Measurements from ENCODE around the gene CDHR3. TPM values are rescaled to one million over a fixed set of nuclear protein-coding genes. Genes with fewer than 3 reads are reported as not detected.

CDHR3 gene
- polyA plus RNA-seq, 6 donors from 2014 or later, result 7.0 to 23.9 (median 15.0) TPM

GRCh38 chr7:106071999-106072714 is 109.1 kb downstream of the CDHR3 start:
- no peak for ATAC-seq (ENCODE audit: low read depth in 2 of 2)
- H3K9me3 Mint-ChIP-seq, result no peaks in the 10 kb centered on the region
- no peaks in the 10 kb centered on the region for H3K36me3 Mint-ChIP-seq
- H3K27me3 Mint-ChIP-seq, result no peaks in the 10 kb centered on the region
- H3K4me3 Mint-ChIP-seq, result peak overlapping the region; percentile 74 to 92 (median 87)
- H3K4me1 Mint-ChIP-seq, result peaks cover 75 to 100% (median 89%) of the 10 kb centered on the region in 3 donors
- H3K27ac Mint-ChIP-seq, result peak overlapping the region; percentile 98 to 100 (median 100)
- no peak for DNase-seq

- DNase-seq, result no peak
- Mint-ChIP-seq H3K9me3 (no peaks in the 10 kb centered on the region), H3K36me3 (no peaks in the 10 kb centered on the region), H3K4me3 (peak overlapping the region in 6 of 8 donors; percentile 29 to 92 (median 87)), H3K27ac (peak overlapping the region; percentile 98 to 100 (median 100)), H3K27me3 (no peaks in the 10 kb centered on the region), H3K4me1 (peaks cover 78 to 98% (median 87%) of the 10 kb centered on the region in 3 donors)
- ATAC-seq (ENCODE audit: low read depth in 2 of 2), result no peak
These were observed 109.6 kb downstream of the CDHR3 start for GRCh38 chr7:106072715-106073091.

DNA sequence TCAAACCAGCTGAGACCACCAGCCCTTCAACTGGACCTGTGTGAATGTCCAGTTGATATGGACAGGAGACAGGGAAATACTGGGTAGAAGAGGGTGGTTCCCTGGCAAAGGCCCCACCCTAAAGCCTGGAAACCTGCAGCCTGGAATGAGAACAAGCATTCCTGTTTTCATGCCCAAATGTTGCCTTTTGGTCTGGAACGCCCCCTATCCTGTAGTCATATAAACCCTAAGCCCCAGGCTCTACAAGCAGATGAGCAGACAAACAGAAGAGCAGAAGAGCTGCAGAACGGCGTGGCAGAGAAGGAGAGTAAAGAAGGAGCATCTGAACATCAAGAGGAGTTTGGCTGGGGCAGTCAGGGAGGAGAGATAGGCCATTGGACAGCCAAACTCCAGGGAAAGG is 110.6 kb downstream of the CDHR3 start:
- peaks cover 70 to 94% (median 81%) of the 10 kb centered on the region in 3 donors for H3K4me1 Mint-ChIP-seq
- H3K27ac Mint-ChIP-seq, result peak overlapping the region; percentile 98 to 100 (median 100)
- no peaks in the 10 kb centered on the region for H3K36me3 Mint-ChIP-seq

GRCh38 chr7:106074257-106074656 is 111.2 kb downstream of the CDHR3 start:
- peaks cover 70 to 94% (median 81%) of the 10 kb centered on the region in 3 donors for H3K4me1 Mint-ChIP-seq
- peaks cover 0 to 2% (median 0%) of the 10 kb centered on the region in 7 donors for H3K9me3 Mint-ChIP-seq
- H3K27me3 Mint-ChIP-seq, result no peaks in the 10 kb centered on the region
- peak overlapping the region; percentile 98 to 100 (median 100) for H3K27ac Mint-ChIP-seq
- DNase-seq, result peak; percentile 41
- H3K36me3 Mint-ChIP-seq, result no peaks in the 10 kb centered on the region
- ATAC-seq (ENCODE audit: low read depth in 2 of 2), result no peak
- peak overlapping the region; percentile 43 to 88 (median 74) for H3K4me3 Mint-ChIP-seq

More for the DNA sequence above, 110.6 kb downstream of the CDHR3 start:
- Mint-ChIP-seq H3K4me3 (peak overlapping the region in 7 of 8 donors; percentile 43 to 88 (median 73)), H3K9me3 (peaks cover 0 to 2% (median 0%) of the 10 kb centered on the region in 7 donors), H3K27me3 (no peaks in the 10 kb centered on the region)
- no peak for DNase-seq
- no peak for ATAC-seq (ENCODE audit: low read depth in 2 of 2)

- ATAC-seq (ENCODE audit: low read depth in 2 of 2) (peak; percentile 16 to 19), DNase-seq (peak; percentile 42)
- H3K27me3 Mint-ChIP-seq, result no peaks in the 10 kb centered on the region
- H3K4me3 Mint-ChIP-seq, result peak overlapping the region; percentile 4 to 74 (median 60)
- peak overlapping the region; percentile 72 to 100 (median 98) for H3K27ac Mint-ChIP-seq
- H3K9me3 Mint-ChIP-seq, result peaks cover 0 to 2% (median 0%) of the 10 kb centered on the region in 7 donors
- H3K36me3 Mint-ChIP-seq, result no peaks in the 10 kb centered on the region
- H3K4me1 Mint-ChIP-seq, result peaks cover 74 to 94% (median 80%) of the 10 kb centered on the region in 3 donors
These were observed 112.9 kb downstream of the CDHR3 start for GRCh38 chr7:106075937-106076336.

DNA sequence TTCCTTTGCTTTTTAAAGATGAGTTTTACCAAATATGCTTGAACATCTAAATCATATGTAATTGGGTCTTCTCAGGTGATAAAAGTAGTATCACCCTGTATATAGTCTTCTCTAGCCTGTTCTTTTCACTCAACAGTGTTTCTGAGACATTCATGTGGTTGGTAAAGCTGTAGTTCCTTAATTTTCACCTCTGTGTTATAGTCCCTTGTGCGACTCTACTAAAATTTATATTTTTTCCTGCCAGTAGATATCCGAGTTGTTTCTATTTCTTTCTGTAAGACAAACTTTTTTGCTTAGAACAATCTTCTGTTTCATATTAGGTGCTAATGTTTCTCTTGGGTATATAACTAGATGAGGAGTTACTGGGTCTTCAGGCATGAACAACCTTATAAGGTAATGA is 113.5 kb downstream of the CDHR3 start:
- Mint-ChIP-seq H3K27me3 (no peaks in the 10 kb centered on the region), H3K27ac (peak overlapping the region; percentile 72 to 100 (median 95)), H3K36me3 (no peaks in the 10 kb centered on the region), H3K9me3 (peaks cover 0 to 2% (median 0%) of the 10 kb centered on the region in 7 donors), H3K4me1 (peaks cover 69 to 93% (median 77%) of the 10 kb centered on the region in 3 donors), H3K4me3 (peak overlapping the region; percentile 4 to 74 (median 62))
- no peak for DNase-seq
- no peak for ATAC-seq (ENCODE audit: low read depth in 2 of 2)

DNA sequence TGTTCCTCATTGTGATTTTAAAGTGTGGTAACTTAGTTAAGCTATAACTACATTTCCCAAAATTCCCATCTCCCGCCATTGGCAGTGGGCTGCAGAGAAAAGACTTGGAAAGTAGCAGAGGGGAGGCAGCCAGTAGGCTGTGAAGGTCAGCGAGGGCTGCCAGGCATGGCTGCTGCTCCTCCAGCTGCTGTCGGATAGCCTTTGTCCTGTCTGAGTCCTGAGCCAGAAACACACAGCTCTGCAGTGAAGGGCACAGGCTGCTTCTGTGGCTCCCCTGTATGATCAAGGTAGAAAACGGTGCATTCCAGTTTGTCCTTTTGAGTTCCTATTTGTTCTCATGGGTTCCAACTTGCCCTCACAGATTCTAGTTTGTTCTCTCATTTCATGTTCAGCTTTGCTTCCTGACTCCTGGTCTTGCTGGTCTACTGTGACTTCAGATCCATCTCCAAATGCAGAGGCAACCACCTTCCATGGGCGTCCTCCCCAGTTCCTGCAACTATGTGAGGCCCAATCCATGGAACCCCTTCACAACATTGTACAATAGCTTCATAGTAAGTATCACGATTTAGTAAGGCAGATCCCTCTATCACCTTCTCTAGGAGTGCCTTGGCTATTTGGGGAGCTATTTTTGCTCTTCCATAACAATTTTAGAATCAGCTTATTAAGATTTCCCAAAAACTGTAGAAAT is 117.4 kb downstream of the CDHR3 start:
- ATAC-seq (ENCODE audit: low read depth in 2 of 2), result no peak
- Mint-ChIP-seq H3K4me1 (peaks cover 64 to 92% (median 81%) of the 10 kb centered on the region in 3 donors), H3K36me3 (peaks cover under 1 to 2% of the 10 kb centered on the region in 2 donors), H3K4me3 (peak overlapping the region in 6 of 8 donors; percentile 0 to 61 (median 48)), H3K27me3 (no peaks in the 10 kb centered on the region), H3K9me3 (peaks cover 0 to 2% (median 0%) of the 10 kb centered on the region in 7 donors), H3K27ac (peak overlapping the region in 5 of 6 donors; percentile 18 to 90 (median 69))
- no peak for DNase-seq

DNA sequence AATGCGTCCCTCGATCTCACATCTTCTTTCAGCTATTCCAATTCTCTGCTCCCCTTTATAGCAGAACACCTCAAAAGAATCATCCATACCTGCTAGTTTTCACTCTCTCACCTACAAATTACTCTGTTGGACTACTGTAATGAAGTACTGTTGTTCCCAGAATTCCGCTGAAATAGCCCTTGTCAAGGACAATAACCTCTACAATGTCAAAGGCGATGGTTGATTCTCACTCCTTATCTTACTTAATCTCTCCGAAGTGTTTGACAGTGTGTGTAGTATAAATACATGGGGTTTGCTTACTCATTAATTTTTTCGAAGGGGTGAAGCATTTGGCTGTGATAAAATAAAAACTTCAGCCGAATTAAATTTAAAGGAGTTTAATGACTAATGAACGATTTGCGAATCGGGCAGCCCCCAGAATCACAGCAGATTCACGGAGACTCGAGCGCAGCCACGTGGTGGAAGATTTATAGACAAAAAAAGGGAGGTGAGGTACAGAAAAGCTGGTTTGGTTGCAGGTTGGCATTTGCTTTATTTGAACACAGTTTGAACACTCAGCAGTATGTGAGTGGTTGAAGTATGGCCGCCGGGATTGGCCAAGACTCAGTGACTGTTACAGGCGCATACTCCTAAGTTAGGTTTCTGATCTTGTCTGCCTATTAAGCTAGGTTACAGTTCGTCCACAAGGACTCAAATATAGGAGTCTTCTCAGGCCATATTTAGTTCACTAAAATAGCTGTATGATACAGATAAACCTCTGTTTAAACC is 119.2 kb downstream of the CDHR3 start:
- H3K27ac Mint-ChIP-seq, result peak overlapping the region; percentile 59 to 85 (median 76)
- peak overlapping the region in 4 of 8 donors; percentile 22 to 74 (median 46) for H3K4me3 Mint-ChIP-seq
- H3K27me3 Mint-ChIP-seq, result no peaks in the 10 kb centered on the region
- peaks cover 0 to 2% (median 0%) of the 10 kb centered on the region in 7 donors for H3K9me3 Mint-ChIP-seq
- DNase-seq (no peak), ATAC-seq (ENCODE audit: low read depth in 2 of 2) (no peak)
- H3K4me1 Mint-ChIP-seq, result peaks cover 61 to 92% (median 84%) of the 10 kb centered on the region in 3 donors
- peaks cover 8 to 14% of the 10 kb centered on the region in 2 donors for H3K36me3 Mint-ChIP-seq

Other genes with a start within 250 kb of the CDHR3 start
- gene ATXN7L1, start 86.7 kb upstream of the CDHR3 start, polyA plus RNA-seq (ENCODE audit: low read depth in 6 of 6), result 10 to 100 TPM in 5 of 6 donors, 1 to 10 TPM in 1; 9.8 to 18.2 (median 10.8) TPM
- 100 to 1,000 TPM; 234 to 353 (median 246) TPM for gene SYPL1, start 149.0 kb downstream of the CDHR3 start, polyA plus RNA-seq (ENCODE audit: low read depth in 6 of 6)